Uterus (tissue), 4 donors: Measurements from ENCODE around the gene C1QTNF5. TPM values are rescaled to one million over a fixed set of nuclear protein-coding genes. Genes with fewer than 3 reads are reported as not detected.
A peak's percentile ranks its signal among the peaks of the same experiment; 100 is the strongest.

Source experiments
- DNase-seq, 2 donors: peaks; one replicate each; pipeline ENCODE4 v3.0.0-alpha.2; 2019 to 2020
- H3K27ac ChIP-seq, 2 donors: fragments of 200-600 bp; sonication (generic); 1 replicate in 1 of 2; 2 replicates in 1 of 2; pipeline ENCODE4 v1.5.1; 2016 to 2018
- H3K27me3 ChIP-seq, 2 donors: fragments of 200-600 bp; sonication (generic); one replicate each; pipeline ENCODE4 v1.5.1; 2018 to 2019; ENCODE audit warnings: control low read depth in 1 of 2
- H3K36me3 ChIP-seq, 2 donors: fragments of 200-600 bp; sonication (generic); one replicate each; pipeline ENCODE4 v1.5.1; 2019; ENCODE audit warnings: control low read depth in 1 of 2
- H3K4me1 ChIP-seq, 2 donors: fragments of 200-600 bp; sonication (generic); one replicate each; pipeline ENCODE4 v1.5.1; 2018 to 2019; ENCODE audit warnings: control low read depth in 1 of 2
- H3K4me3 ChIP-seq, 2 donors: fragments of 200-600 bp; sonication (generic); 1 replicate in 1 of 2; 2 replicates in 1 of 2; pipeline ENCODE4 v1.5.1; 2018 to 2019; ENCODE audit warnings: mild to moderate bottlenecking in 1 of 2
- H3K9me3 ChIP-seq, 2 donors: fragments of 200-600 bp; sonication (generic); one replicate each; pipeline ENCODE4 v1.5.1; 2019; ENCODE audit warnings: control low read depth in 1 of 2
- POLR2A ChIP-seq, 2 donors: fragments of 450-650 bp; IDR thresholded peaks; one replicate each; pipeline ENCODE4 v1.6.1; 2016; ENCODE audit warnings: antibody characterized with exemption in 2 of 2, mild to moderate bottlenecking in 1 of 2, moderate library complexity in 1 of 2
- intact Hi-C: fragments of 100-400 bp; cut with DNase I; formaldehyde crosslinking; loops from one replicate; pipeline ENCODE4 v1.15.1; 2023; ENCODE audit warnings: low total_unique reads
- total RNA-seq, 4 donors: library from RNA; depleted of rRNA in 3 of 4; stranded (reverse); fragments of >200 nt in 3 of 4; gene quantifications; one replicate each; pipeline versions ENCODE4 v1.1.0 to v1.2.4, GENCODE V29; 2014 to 2023
- TF ChIP-seq, protein P1 (sequence below), 4 experiments: fragments of 200-600 bp in 2 of 4; fragments of 450-650 bp in 2 of 4; sonication (generic) in 2 of 4; IDR thresholded peaks; one replicate each; pipeline ENCODE4 v1.5.1; 2016 to 2019; ENCODE audit warnings: antibody characterized with exemption in 4 of 4, mild to moderate bottlenecking in 2 of 4, moderate library complexity in 1 of 4
- donor health status: DM: yes; HTN: yes; CAD: no.

C1QTNF5 gene
- total RNA-seq, 4 donors from 2014 or later = 6.5 to 40.2 (median 35.7) TPM

DNA sequence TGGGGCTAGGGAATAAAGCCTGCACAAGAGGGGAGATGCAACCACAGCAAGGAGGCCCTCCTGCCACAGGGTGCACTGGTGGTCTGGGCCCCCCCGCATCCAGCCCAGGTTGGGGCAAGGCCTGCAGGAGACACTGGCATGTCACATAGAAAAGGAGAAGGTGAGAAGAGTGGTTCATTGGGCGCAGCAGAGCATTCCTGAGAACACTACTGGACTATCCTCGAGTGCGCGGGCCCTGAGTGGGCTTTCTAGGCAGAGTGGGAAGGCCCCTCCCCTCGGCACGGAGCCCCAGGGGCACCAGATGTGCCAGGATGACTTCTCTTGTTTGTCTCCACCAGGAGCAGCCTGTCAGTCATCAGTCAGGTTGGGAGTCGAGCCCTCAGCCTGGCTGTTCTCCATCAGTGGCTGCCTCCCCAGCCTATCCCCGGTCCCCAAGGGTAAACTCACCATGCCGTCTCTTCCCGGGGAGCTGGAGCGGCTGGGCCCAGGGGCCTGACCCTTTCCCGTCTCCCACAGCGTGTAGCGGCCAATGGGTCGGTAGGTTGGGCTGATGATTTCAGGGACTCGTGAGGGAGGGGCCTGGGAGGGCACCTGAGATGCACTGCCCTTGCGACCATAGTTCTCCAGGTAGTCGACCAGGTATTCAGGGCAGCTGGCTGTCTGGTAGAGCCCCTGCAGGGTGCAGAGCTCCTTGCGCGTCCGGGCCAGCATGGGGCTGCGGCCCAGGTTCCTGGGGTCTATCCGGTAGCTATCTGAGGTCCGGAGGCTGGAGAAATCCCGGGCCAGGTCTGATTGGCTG, 31.8 kb upstream of the C1QTNF5 start:
- Histone ChIP-seq H3K4me1 (peaks cover 16 to 24% of the 10 kb centered on the region in 2 donors), H3K4me3 (no peak overlapping the region), H3K36me3 (no peaks in the 10 kb centered on the region), H3K27ac (peak overlapping the region; percentile 5 to 94), H3K9me3 (no peaks in the 10 kb centered on the region), H3K27me3 (no peaks in the 10 kb centered on the region)
- no peak for DNase-seq
- TF ChIP-seq, protein P1, sequence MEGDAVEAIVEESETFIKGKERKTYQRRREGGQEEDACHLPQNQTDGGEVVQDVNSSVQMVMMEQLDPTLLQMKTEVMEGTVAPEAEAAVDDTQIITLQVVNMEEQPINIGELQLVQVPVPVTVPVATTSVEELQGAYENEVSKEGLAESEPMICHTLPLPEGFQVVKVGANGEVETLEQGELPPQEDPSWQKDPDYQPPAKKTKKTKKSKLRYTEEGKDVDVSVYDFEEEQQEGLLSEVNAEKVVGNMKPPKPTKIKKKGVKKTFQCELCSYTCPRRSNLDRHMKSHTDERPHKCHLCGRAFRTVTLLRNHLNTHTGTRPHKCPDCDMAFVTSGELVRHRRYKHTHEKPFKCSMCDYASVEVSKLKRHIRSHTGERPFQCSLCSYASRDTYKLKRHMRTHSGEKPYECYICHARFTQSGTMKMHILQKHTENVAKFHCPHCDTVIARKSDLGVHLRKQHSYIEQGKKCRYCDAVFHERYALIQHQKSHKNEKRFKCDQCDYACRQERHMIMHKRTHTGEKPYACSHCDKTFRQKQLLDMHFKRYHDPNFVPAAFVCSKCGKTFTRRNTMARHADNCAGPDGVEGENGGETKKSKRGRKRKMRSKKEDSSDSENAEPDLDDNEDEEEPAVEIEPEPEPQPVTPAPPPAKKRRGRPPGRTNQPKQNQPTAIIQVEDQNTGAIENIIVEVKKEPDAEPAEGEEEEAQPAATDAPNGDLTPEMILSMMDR (IDR thresholded peaks at IDR 0.05) = no peak
- no peak for TF ChIP-seq POLR2A (IDR thresholded peaks at IDR 0.05)
- intact Hi-C loops = no loop called here

DNA sequence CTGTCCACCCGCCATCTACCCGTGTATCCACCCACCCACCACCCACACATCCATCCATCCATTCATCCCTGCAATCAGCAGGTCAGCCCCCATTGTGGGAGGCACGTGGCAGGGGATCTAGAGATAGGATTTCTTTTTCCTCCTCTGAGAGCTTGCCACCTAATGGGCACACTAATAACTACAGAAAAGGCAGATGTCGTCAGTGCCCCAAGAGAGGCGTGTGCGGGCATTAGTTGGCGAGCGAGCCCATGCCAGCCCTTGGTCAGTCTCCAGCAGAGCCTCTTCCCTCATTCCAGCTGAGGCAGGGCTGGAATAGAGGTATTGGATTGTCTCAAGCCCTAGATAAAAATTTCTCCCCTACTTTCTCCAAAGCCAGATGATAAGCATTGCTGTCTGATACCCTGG, 31.1 kb upstream of the C1QTNF5 start:
- H3K27me3 ChIP-seq = no peaks in the 10 kb centered on the region
- H3K4me1 ChIP-seq = peaks cover 16 to 24% of the 10 kb centered on the region in 2 donors
- TF ChIP-seq, protein P1 (IDR thresholded peaks at IDR 0.05) = peak in 1 of 4 experiments; percentile 5
- TF ChIP-seq POLR2A (IDR thresholded peaks at IDR 0.05) = no peak
- H3K36me3 ChIP-seq = no peaks in the 10 kb centered on the region
- no peak overlapping the region for H3K4me3 ChIP-seq
- H3K9me3 ChIP-seq = no peaks in the 10 kb centered on the region
- intact Hi-C loops = no loop called here
- peak overlapping the region; percentile 5 to 94 for H3K27ac ChIP-seq
- no peak for DNase-seq

DNA sequence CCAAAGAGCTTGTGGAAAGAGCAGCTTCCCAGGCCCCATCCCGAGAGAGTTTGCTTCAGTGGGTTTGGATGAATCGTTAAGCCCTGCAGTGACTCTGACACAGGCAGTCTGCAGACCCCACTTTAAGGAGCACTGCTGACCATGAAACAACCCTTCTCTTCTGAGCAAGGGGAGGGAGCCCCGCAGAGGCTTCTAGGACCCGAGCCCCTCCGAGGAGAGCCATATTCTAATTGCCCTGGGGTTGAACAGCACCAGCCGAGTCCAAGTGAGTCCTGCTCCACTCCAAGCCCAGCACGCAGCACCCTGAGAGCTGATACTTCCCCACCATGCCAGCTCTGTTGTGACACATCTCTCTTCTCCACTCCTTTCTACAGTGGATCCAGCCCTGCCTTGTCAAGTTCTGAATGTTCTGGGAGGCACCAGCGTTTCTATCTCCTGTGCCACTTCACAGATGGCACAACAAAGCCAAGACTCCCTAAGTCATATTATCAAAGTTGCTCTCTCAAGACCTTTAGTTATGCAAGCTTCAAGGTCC, 30.5 kb upstream of the C1QTNF5 start:
- Histone ChIP-seq H3K4me3 (no peak overlapping the region), H3K27me3 (no peaks in the 10 kb centered on the region), H3K36me3 (no peaks in the 10 kb centered on the region), H3K4me1 (peaks cover 16 to 28% of the 10 kb centered on the region in 2 donors), H3K27ac (peak overlapping the region; percentile 41 to 94), H3K9me3 (no peaks in the 10 kb centered on the region)
- intact Hi-C loops = no loop called here
- TF ChIP-seq, protein P1 (IDR thresholded peaks at IDR 0.05) = no peak
- TF ChIP-seq POLR2A (IDR thresholded peaks at IDR 0.05) = no peak
- DNase-seq = no peak

GRCh38 chr11:119370486-119371046, 29.9 kb upstream of the C1QTNF5 start:
- Histone ChIP-seq H3K27ac (peak overlapping the region; percentile 41 to 94), H3K36me3 (no peaks in the 10 kb centered on the region), H3K9me3 (no peaks in the 10 kb centered on the region), H3K27me3 (no peaks in the 10 kb centered on the region), H3K4me3 (no peak overlapping the region), H3K4me1 (peaks cover 16 to 28% of the 10 kb centered on the region in 2 donors)
- intact Hi-C loops = no loop called here
- peak in 1 of 2 donors; percentile 49 for DNase-seq
- TF ChIP-seq, protein P1 (IDR thresholded peaks at IDR 0.05) = no peak
- no peak for TF ChIP-seq POLR2A (IDR thresholded peaks at IDR 0.05)
